SK-N-SH (cell line): ENCODE measurements around the gene OPCML.

ENCODE experiments used
- CTCF ChIP-seq: fragments of 200-600 bp; sonication (generic); IDR thresholded peaks from 2 replicates; pipeline ENCODE4 v1.6.1; 2017; ENCODE audit warnings: antibody characterized with exemption, mild to moderate bottlenecking, moderate library complexity
- EZH2phosphoT487 ChIP-seq: fragments of 200-600 bp; sonication (generic); IDR thresholded peaks from 2 replicates; pipeline ENCODE4 v1.6.1; 2017; ENCODE audit warnings: low read depth, mixed run types, mild to moderate bottlenecking, antibody characterized with exemption, moderate library complexity, borderline replicate concordance
- PBX3 ChIP-seq: IDR thresholded peaks from 2 replicates; pipeline ENCODE4; 2012
- RXRA ChIP-seq: IDR thresholded peaks from 2 replicates; pipeline ENCODE4 v1.4.0; 2012; ENCODE audit warnings: low read depth, mild to moderate bottlenecking, borderline replicate concordance
- ZBTB33 ChIP-seq: IDR thresholded peaks from 2 replicates; pipeline ENCODE4 v1.4.0; 2012; ENCODE audit warnings: low read depth, borderline replicate concordance

GRCh38 chr11:133207995-133208394, 324.3 kb downstream of the OPCML start:
- TF ChIP-seq RXRA (no peak), EZH2phosphoT487 (no peak), CTCF (no peak), ZBTB33 (no peak), PBX3 (no peak)
